B cell (primary cell): ENCODE data around the gene MOSPD2. TPM values are rescaled to one million over a fixed set of nuclear protein-coding genes. Genes with fewer than 3 reads are reported as not detected.

Source experiments
- ATAC-seq: fragments of 200-7000 bp; cut with Tn5 transposase; one replicate; pipeline ENCODE4 v1.10.0; 2021; ENCODE audit warnings: low read depth, mild to moderate bottlenecking, moderate number of reproducible peaks, moderate library complexity
- CTCF ChIA-PET: fragments of 350-600 bp; sonication (Branson Sonifier 250); formaldehyde crosslinking; loops from one replicate; lab custom pipeline; 2021; ENCODE audit warnings: antibody characterized with exemption, inconsistent platforms; lab: Charles Lee
- POLR2A ChIA-PET: fragments of 350-600 bp; sonication (Branson Sonifier 250); formaldehyde crosslinking; loops from one replicate; lab custom pipeline; 2021; ENCODE audit warnings: antibody characterized with exemption; lab: Charles Lee
- DNase-seq: peaks from one replicate; pipeline ENCODE4 v3.0.0; 2013
- H2AFZ ChIP-seq: 2 replicates; pipeline ENCODE4 v1.6.1; 2012; ENCODE audit warnings: mild to moderate bottlenecking, low read depth, low read length; ENCODE audit not compliant: insufficient read depth, poor library complexity, severe bottlenecking
- H3K27ac ChIP-seq, 2 donors: 1 replicate in 1 of 2; 2 replicates in 1 of 2; pipeline ENCODE4 v1.5.1; 2012 to 2013; ENCODE audit warnings: low read length in 2 of 2, mild to moderate bottlenecking in 2 of 2, moderate library complexity in 1 of 2
- H3K27me3 ChIP-seq, 4 experiments: fragments of 200-600 bp in 1 of 4; sonication (generic) in 1 of 4; replicated peaks in 1 of 4; 1 replicate in 2 of 4; 2 replicates in 2 of 4; pipeline versions ENCODE4 v1.6.1 to v1.7.0; 2013 to 2016; ENCODE audit warnings: low read length in 3 of 4, mild to moderate bottlenecking in 2 of 4, mixed read lengths in 1 of 4, moderate library complexity in 1 of 4; ENCODE audit not compliant: insufficient read depth in 4 of 4, control insufficient read depth in 3 of 4; ENCODE audit errors: control extremely low read depth in 1 of 4
- H3K36me3 ChIP-seq, 2 experiments: replicated peaks in 1 of 2; 1 replicate in 1 of 2; 2 replicates in 1 of 2; pipeline versions ENCODE4 v1.6.1 to v1.7.1; 2013; ENCODE audit warnings: low read length in 1 of 2; ENCODE audit not compliant: insufficient read depth in 2 of 2, control insufficient read depth in 1 of 2; ENCODE audit errors: control extremely low read depth in 1 of 2, extremely low read depth in 1 of 2
- H3K4me1 ChIP-seq, 2 donors: fragments of 200-600 bp in 1 of 2; sonication (generic) in 1 of 2; 1 replicate in 1 of 2; 2 replicates in 1 of 2; pipeline versions ENCODE4 v1.5.1 to v1.6.1; 2013 to 2017; ENCODE audit warnings: low read length in 2 of 2; ENCODE audit not compliant: control insufficient read depth in 2 of 2, insufficient read depth in 2 of 2
- H3K4me2 ChIP-seq: replicated peaks from 2 replicates; pipeline ENCODE3; 2012; ENCODE audit warnings: mild to moderate bottlenecking, low read depth, low read length; ENCODE audit not compliant: poor library complexity, severe bottlenecking
- H3K4me3 ChIP-seq, 5 experiments: fragments of 200-600 bp in 1 of 5; sonication (generic) in 1 of 5; 1 replicate in 3 of 5; 2 replicates in 2 of 5; pipeline versions ENCODE4 v1.5.1 to v1.7.0; 2011 to 2016; ENCODE audit warnings: low read length in 4 of 5, mild to moderate bottlenecking in 4 of 5, low read depth in 2 of 5, control low read depth in 1 of 5, moderate library complexity in 1 of 5; ENCODE audit not compliant: insufficient read depth in 1 of 5; ENCODE audit errors: control extremely low read depth in 1 of 5, extremely low read depth in 1 of 5
- H3K79me2 ChIP-seq: fragments of 200-600 bp; sonication (generic); one replicate; pipeline ENCODE4 v1.6.0; 2016; ENCODE audit warnings: low read length; ENCODE audit not compliant: control insufficient read depth, insufficient read depth
- H3K9ac ChIP-seq: fragments of 200-600 bp; sonication (generic); 2 replicates; pipeline ENCODE4 v1.6.1; 2017; ENCODE audit warnings: mild to moderate bottlenecking, low read length, moderate library complexity
- H3K9me3 ChIP-seq, 3 donors: one replicate each; pipeline versions ENCODE4 v1.6.1 to v1.7.1; 2013; ENCODE audit warnings: low read length in 2 of 3; ENCODE audit not compliant: control insufficient read depth in 2 of 3, insufficient read depth in 1 of 3; ENCODE audit errors: control extremely low read depth in 1 of 3
- H4K20me1 ChIP-seq: 2 replicates; pipeline ENCODE4 v1.6.0; 2012; ENCODE audit warnings: mild to moderate bottlenecking, low read length; ENCODE audit not compliant: insufficient read depth, control insufficient read depth, poor library complexity, severe bottlenecking
- H3K27ac Mint-ChIP-seq: one replicate; pipeline ENCODE4 v1.8.0; 2021; ENCODE audit warnings: mixed read lengths
- H3K27me3 Mint-ChIP-seq: one replicate; pipeline ENCODE4 v1.8.0; 2021; ENCODE audit warnings: mixed read lengths
- H3K4me1 Mint-ChIP-seq: one replicate; pipeline ENCODE4 v1.8.0; 2021; ENCODE audit warnings: mixed read lengths
- H3K4me3 Mint-ChIP-seq: one replicate; pipeline ENCODE4 v1.8.0; 2021; ENCODE audit warnings: mixed read lengths
- H3K9me3 Mint-ChIP-seq: one replicate; pipeline ENCODE4 v1.8.0; 2022; ENCODE audit warnings: mixed read lengths; ENCODE audit not compliant: insufficient read depth
- EZH2 ChIP-seq: IDR thresholded peaks from 2 replicates; pipeline ENCODE4 v1.6.1; 2012; ENCODE audit warnings: borderline replicate concordance, low read depth, mild to moderate bottlenecking, moderate library complexity, low read length; ENCODE audit not compliant: insufficient read depth, poor library complexity, severe bottlenecking
- WGBS: methylation state at CpG from one replicate; pipeline ENCODE4 v1.1.5; 2013; ENCODE audit warnings: missing lambda C conversion rate; ENCODE audit not compliant: insufficient coverage; 5-methylcytosine and 5-hydroxymethylcytosine counted together
- intact Hi-C: fragments of 100-400 bp; cut with micrococcal nuclease; formaldehyde crosslinking; loops from one replicate; pipeline ENCODE4 v1.10.0; 2022
- polyA plus RNA-seq: library from polyadenylated mRNA; depleted of rRNA; stranded (reverse); fragments of >200 nt; gene quantifications from 2 replicates; pipeline ENCODE4 v1.2.3, GENCODE V29; 2012
- total RNA-seq, 2 donors: library from RNA; stranded (reverse); fragments of 120-200 nt in 1 of 2; gene quantifications; 1 replicate in 1 of 2; 2 replicates in 1 of 2; pipeline versions ENCODE4 v1.2.3 to v1.2.4, GENCODE V29; 2013 to 2022
- TF ChIP-seq, protein P1 (sequence below): fragments of 200-600 bp; IDR thresholded peaks from one replicate; pipeline ENCODE4 v1.8.0; 2022; ENCODE audit warnings: antibody characterized with exemption, mild to moderate bottlenecking

MOSPD2 gene
- total and polyA plus RNA-seq, 2 donors (not counting 1 experiment from before 2014, with no cell fraction given): 5.2 to 23.1 TPM

DNA sequence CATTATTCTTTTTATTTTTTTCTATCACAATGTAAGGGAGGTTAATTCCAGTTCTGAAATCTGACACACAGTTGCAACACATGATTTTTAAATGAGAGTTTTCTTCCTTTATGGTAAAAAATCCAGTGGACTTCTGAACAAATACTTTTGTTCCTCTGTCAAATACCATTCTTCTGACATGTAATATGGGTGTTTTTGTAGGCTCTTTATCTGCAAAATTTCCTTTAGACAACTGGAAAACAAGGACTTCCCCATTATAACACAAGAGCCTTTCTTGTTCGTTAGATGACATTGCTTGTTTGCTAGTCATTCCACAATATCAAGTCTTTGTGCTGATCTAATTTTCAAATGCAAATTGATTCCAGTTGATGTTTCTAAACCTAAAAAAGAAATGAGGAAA is 8.0 kb upstream of the MOSPD2 start:
- no peak overlapping the region for H3K4me2 ChIP-seq
- Mint-ChIP-seq H3K9me3 (no peaks in the 10 kb centered on the region), H3K4me1 (no peaks in the 10 kb centered on the region), H3K4me3 (no peak overlapping the region), H3K27ac (no peak overlapping the region), H3K27me3 (no peaks in the 10 kb centered on the region)
- no peaks in the 10 kb centered on the region for H3K27me3 ChIP-seq
- no peak overlapping the region for H2AFZ ChIP-seq
- CTCF ChIA-PET: no interaction called here
- H3K4me1 ChIP-seq: no peaks in the 10 kb centered on the region
- no peak overlapping the region for H3K27ac ChIP-seq
- ATAC-seq (no peak), DNase-seq (no peak)
- H4K20me1 ChIP-seq: no peaks in the 10 kb centered on the region
- H3K9ac ChIP-seq: no peak overlapping the region
- intact Hi-C loops: no loop called here
- no peaks in the 10 kb centered on the region for H3K79me2 ChIP-seq
- H3K36me3 ChIP-seq: no peaks in the 10 kb centered on the region
- WGBS: no CpG with 5 or more reads among the region's 1 CpG
- POLR2A ChIA-PET: no interaction called here
- no peak overlapping the region for H3K4me3 ChIP-seq
- TF ChIP-seq, protein P1, sequence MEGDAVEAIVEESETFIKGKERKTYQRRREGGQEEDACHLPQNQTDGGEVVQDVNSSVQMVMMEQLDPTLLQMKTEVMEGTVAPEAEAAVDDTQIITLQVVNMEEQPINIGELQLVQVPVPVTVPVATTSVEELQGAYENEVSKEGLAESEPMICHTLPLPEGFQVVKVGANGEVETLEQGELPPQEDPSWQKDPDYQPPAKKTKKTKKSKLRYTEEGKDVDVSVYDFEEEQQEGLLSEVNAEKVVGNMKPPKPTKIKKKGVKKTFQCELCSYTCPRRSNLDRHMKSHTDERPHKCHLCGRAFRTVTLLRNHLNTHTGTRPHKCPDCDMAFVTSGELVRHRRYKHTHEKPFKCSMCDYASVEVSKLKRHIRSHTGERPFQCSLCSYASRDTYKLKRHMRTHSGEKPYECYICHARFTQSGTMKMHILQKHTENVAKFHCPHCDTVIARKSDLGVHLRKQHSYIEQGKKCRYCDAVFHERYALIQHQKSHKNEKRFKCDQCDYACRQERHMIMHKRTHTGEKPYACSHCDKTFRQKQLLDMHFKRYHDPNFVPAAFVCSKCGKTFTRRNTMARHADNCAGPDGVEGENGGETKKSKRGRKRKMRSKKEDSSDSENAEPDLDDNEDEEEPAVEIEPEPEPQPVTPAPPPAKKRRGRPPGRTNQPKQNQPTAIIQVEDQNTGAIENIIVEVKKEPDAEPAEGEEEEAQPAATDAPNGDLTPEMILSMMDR: no peak
- no peak for TF ChIP-seq EZH2
- H3K9me3 ChIP-seq: no peaks in the 10 kb centered on the region

GRCh38 chrX:14871767-14872166 is 1.5 kb upstream of the MOSPD2 start:
- POLR2A ChIA-PET: interaction anchor here (0.7 kb wide), 1 partner anchor 885 kb away, joined by 7 read pairs; no protein-coding TSS in a partner anchor
- TF ChIP-seq EZH2: no peak
- TF ChIP-seq, protein P1: no peak
- Mint-ChIP-seq H3K4me1 (peaks cover 10% of the 10 kb centered on the region), H3K27me3 (no peaks in the 10 kb centered on the region), H3K9me3 (no peaks in the 10 kb centered on the region), H3K4me3 (peak overlapping the region; percentile 59), H3K27ac (no peak overlapping the region)
- intact Hi-C loops: loop anchor here (2.0 to 10.0 kb wide), 4 partner anchors 199 to 983 kb away; partner anchors contain the start of genes AP1S2 and ZRSR2
- no peak overlapping the region for H3K4me2 ChIP-seq
- no peak overlapping the region for H2AFZ ChIP-seq
- no peaks in the 10 kb centered on the region for H3K27me3 ChIP-seq
- no peak overlapping the region for H3K9ac ChIP-seq
- CTCF ChIA-PET: no interaction called here
- no peaks in the 10 kb centered on the region for H3K36me3 ChIP-seq
- no peaks in the 10 kb centered on the region for H3K9me3 ChIP-seq
- no peak overlapping the region for H3K4me3 ChIP-seq
- H3K27ac ChIP-seq: no peak overlapping the region
- no peaks in the 10 kb centered on the region for H4K20me1 ChIP-seq
- peaks cover 7 to 11% of the 10 kb centered on the region in 2 donors for H3K4me1 ChIP-seq
- ATAC-seq (no peak), DNase-seq (no peak)
- peaks cover 4% of the 10 kb centered on the region for H3K79me2 ChIP-seq
- WGBS: no CpG with 5 or more reads among the region's 1 CpG
